ENCODE results near the gene MEIS2.

The MEIS2 gene

GRCh38 chr15:37106490-37107001 lies 6.2 kb upstream of the MEIS2 start:
- peaks cover 52 to 78% of the 10 kb centered on the region in 2 donors for H3K27me3 ChIP-seq (ENCODE audit: control insufficient read depth in 2 of 2, insufficient read depth in 2 of 2, low read length in 2 of 2)
- H3K9ac ChIP-seq (ENCODE audit: low read depth in 1 of 2, low read length in 2 of 2): no peak overlapping the region
- H3K27ac ChIP-seq (ENCODE audit: low read depth in 2 of 2, low read length in 2 of 2): peak overlapping the region; percentile 22 to 57
- no peaks in the 10 kb centered on the region for H3K9me3 ChIP-seq (ENCODE audit: control insufficient read depth in 2 of 2, low read length in 2 of 2)
- peaks cover 4 to 6% of the 10 kb centered on the region in 2 donors for H3K4me1 ChIP-seq (ENCODE audit: control insufficient read depth in 2 of 2, insufficient read depth in 2 of 2, low read length in 2 of 2)
- peak overlapping the region in 1 of 2 donors; percentile 40 for H3K4me3 ChIP-seq (ENCODE audit: low read length in 2 of 2)
- no peaks in the 10 kb centered on the region for H3K36me3 ChIP-seq (ENCODE audit: control insufficient read depth in 2 of 2, insufficient read depth in 2 of 2, low read length in 2 of 2)

DNA sequence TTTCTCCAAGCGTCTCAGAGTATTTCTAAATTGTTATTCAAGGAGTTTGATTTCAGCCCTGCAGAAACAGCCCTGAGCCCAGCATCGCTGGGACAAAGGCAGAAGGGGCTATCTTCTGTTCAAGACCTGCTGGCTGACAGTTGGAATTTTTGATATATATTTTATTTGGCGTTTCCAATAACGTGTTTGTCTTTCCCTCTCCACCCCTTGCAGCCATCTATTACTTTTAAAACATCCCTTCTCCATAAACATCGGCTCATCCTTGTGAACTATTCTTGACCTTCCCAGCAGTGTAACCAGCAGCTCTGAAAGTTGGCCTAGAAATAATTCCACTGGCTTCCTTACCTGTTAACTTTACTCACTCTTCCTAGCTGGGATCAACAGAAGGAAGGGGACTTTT lies 5.5 kb upstream of the MEIS2 start:
- Histone ChIP-seq H3K4me1 (ENCODE audit: control insufficient read depth in 2 of 2, insufficient read depth in 2 of 2, low read length in 2 of 2) (peaks cover 4 to 6% of the 10 kb centered on the region in 2 donors), H3K9ac (ENCODE audit: low read depth in 1 of 2, low read length in 2 of 2) (no peak overlapping the region), H3K36me3 (ENCODE audit: control insufficient read depth in 2 of 2, insufficient read depth in 2 of 2, low read length in 2 of 2) (no peaks in the 10 kb centered on the region), H3K4me3 (ENCODE audit: low read length in 2 of 2) (no peak overlapping the region), H3K27me3 (ENCODE audit: control insufficient read depth in 2 of 2, insufficient read depth in 2 of 2, low read length in 2 of 2) (peaks cover 47 to 75% of the 10 kb centered on the region in 2 donors), H3K27ac (ENCODE audit: low read depth in 2 of 2, low read length in 2 of 2) (no peak overlapping the region), H3K9me3 (ENCODE audit: control insufficient read depth in 2 of 2, low read length in 2 of 2) (no peaks in the 10 kb centered on the region)

DNA sequence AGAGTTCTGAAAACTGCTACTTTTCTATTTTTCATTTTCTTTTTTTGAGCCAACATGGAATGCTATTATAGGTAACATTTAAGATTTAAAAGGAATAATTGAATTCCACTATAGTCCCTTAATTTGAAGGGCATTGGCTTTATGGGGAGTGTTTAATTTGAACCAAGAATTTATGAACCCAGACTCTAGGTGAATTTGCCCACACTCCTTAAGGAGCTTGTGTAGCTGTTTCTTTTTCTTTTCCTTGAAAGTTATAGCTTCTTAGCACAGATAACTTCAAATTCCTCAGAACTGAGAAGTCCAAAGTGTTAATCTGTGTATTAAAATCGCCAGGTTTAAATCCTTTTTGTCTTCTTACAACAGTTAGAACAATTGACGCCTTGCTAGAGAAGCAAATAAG lies 4.7 kb upstream of the MEIS2 start:
- Histone ChIP-seq H3K36me3 (ENCODE audit: control insufficient read depth in 2 of 2, insufficient read depth in 2 of 2, low read length in 2 of 2) (no peaks in the 10 kb centered on the region), H3K4me3 (ENCODE audit: low read length in 2 of 2) (no peak overlapping the region), H3K9ac (ENCODE audit: low read depth in 1 of 2, low read length in 2 of 2) (no peak overlapping the region), H3K4me1 (ENCODE audit: control insufficient read depth in 2 of 2, insufficient read depth in 2 of 2, low read length in 2 of 2) (no peaks in the 10 kb centered on the region), H3K27ac (ENCODE audit: low read depth in 2 of 2, low read length in 2 of 2) (no peak overlapping the region), H3K9me3 (ENCODE audit: control insufficient read depth in 2 of 2, low read length in 2 of 2) (no peaks in the 10 kb centered on the region), H3K27me3 (ENCODE audit: control insufficient read depth in 2 of 2, insufficient read depth in 2 of 2, low read length in 2 of 2) (peaks cover 38 to 66% of the 10 kb centered on the region in 2 donors)

DNA sequence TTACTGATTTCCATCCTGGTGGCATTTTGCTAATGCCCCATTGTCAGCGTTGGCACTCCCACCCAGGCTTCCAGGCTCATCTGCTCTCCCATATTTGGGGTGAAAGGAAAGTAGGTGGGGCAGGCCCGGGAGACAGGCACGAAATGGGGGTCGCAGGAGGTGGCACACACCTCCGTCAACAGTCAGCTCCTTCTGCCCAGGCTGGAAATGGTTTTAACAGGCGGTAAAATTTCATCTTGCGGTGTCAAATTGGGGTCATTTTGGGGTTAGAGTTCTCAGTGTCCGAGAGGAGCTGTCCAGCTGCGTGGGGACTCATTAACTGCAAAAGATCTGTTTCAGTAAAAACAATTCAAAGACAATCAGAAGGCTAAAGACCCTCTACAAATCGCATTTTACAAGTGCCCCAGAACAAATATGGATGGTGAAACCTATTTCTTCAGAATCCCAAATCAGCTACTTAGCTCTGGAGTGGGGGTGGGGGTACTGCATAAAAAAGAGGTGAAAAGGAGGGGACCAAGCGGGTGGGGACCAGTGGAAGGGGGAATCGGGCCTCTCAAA lies 4.2 kb upstream of the MEIS2 start:
- peaks cover 0 to 3% of the 10 kb centered on the region in 2 donors for H3K4me1 ChIP-seq (ENCODE audit: control insufficient read depth in 2 of 2, insufficient read depth in 2 of 2, low read length in 2 of 2)
- no peaks in the 10 kb centered on the region for H3K9me3 ChIP-seq (ENCODE audit: control insufficient read depth in 2 of 2, low read length in 2 of 2)
- H3K4me3 ChIP-seq (ENCODE audit: low read length in 2 of 2): peak overlapping the region in 1 of 2 donors; percentile 22
- no peak overlapping the region for H3K27ac ChIP-seq (ENCODE audit: low read depth in 2 of 2, low read length in 2 of 2)
- peaks cover 33 to 61% of the 10 kb centered on the region in 2 donors for H3K27me3 ChIP-seq (ENCODE audit: control insufficient read depth in 2 of 2, insufficient read depth in 2 of 2, low read length in 2 of 2)
- no peaks in the 10 kb centered on the region for H3K36me3 ChIP-seq (ENCODE audit: control insufficient read depth in 2 of 2, insufficient read depth in 2 of 2, low read length in 2 of 2)
- no peak overlapping the region for H3K9ac ChIP-seq (ENCODE audit: low read depth in 1 of 2, low read length in 2 of 2)

- H3K9me3 ChIP-seq (ENCODE audit: control insufficient read depth in 2 of 2, low read length in 2 of 2): no peaks in the 10 kb centered on the region
- peak overlapping the region in 1 of 2 donors; percentile 22 for H3K4me3 ChIP-seq (ENCODE audit: low read length in 2 of 2)
- H3K27me3 ChIP-seq (ENCODE audit: control insufficient read depth in 2 of 2, insufficient read depth in 2 of 2, low read length in 2 of 2): peaks cover 31 to 58% of the 10 kb centered on the region in 2 donors
- no peak overlapping the region for H3K9ac ChIP-seq (ENCODE audit: low read depth in 1 of 2, low read length in 2 of 2)
- no peak overlapping the region for H3K27ac ChIP-seq (ENCODE audit: low read depth in 2 of 2, low read length in 2 of 2)
- peaks cover 2 to 3% of the 10 kb centered on the region in 2 donors for H3K4me1 ChIP-seq (ENCODE audit: control insufficient read depth in 2 of 2, insufficient read depth in 2 of 2, low read length in 2 of 2)
- no peaks in the 10 kb centered on the region for H3K36me3 ChIP-seq (ENCODE audit: control insufficient read depth in 2 of 2, insufficient read depth in 2 of 2, low read length in 2 of 2)
Observed at GRCh38 chr15:37103475-37104423, 3.4 kb upstream of the MEIS2 start.

GRCh38 chr15:37103163-37103435 lies 2.8 kb upstream of the MEIS2 start:
- Histone ChIP-seq H3K27ac (ENCODE audit: low read depth in 2 of 2, low read length in 2 of 2) (no peak overlapping the region), H3K27me3 (ENCODE audit: control insufficient read depth in 2 of 2, insufficient read depth in 2 of 2, low read length in 2 of 2) (peaks cover 33 to 53% of the 10 kb centered on the region in 2 donors), H3K4me3 (ENCODE audit: low read length in 2 of 2) (peak overlapping the region; percentile 34 to 93), H3K36me3 (ENCODE audit: control insufficient read depth in 2 of 2, insufficient read depth in 2 of 2, low read length in 2 of 2) (no peaks in the 10 kb centered on the region), H3K4me1 (ENCODE audit: control insufficient read depth in 2 of 2, insufficient read depth in 2 of 2, low read length in 2 of 2) (peaks cover 2 to 6% of the 10 kb centered on the region in 2 donors), H3K9ac (ENCODE audit: low read depth in 1 of 2, low read length in 2 of 2) (no peak overlapping the region), H3K9me3 (ENCODE audit: control insufficient read depth in 2 of 2, low read length in 2 of 2) (no peaks in the 10 kb centered on the region)

GRCh38 chr15:37102305-37103162 lies 2.2 kb upstream of the MEIS2 start:
- Histone ChIP-seq H3K9me3 (ENCODE audit: control insufficient read depth in 2 of 2, low read length in 2 of 2) (no peaks in the 10 kb centered on the region), H3K4me3 (ENCODE audit: low read length in 2 of 2) (peak overlapping the region; percentile 66 to 93), H3K27ac (ENCODE audit: low read depth in 2 of 2, low read length in 2 of 2) (peak overlapping the region; percentile 22 to 58), H3K9ac (ENCODE audit: low read depth in 1 of 2, low read length in 2 of 2) (peak overlapping the region in 1 of 2 donors; percentile 17), H3K4me1 (ENCODE audit: control insufficient read depth in 2 of 2, insufficient read depth in 2 of 2, low read length in 2 of 2) (peaks cover 2 to 6% of the 10 kb centered on the region in 2 donors), H3K36me3 (ENCODE audit: control insufficient read depth in 2 of 2, insufficient read depth in 2 of 2, low read length in 2 of 2) (no peaks in the 10 kb centered on the region), H3K27me3 (ENCODE audit: control insufficient read depth in 2 of 2, insufficient read depth in 2 of 2, low read length in 2 of 2) (peaks cover 30 to 53% of the 10 kb centered on the region in 2 donors)

GRCh38 chr15:37101980-37102304 lies 1.6 kb upstream of the MEIS2 start:
- no peaks in the 10 kb centered on the region for H3K9me3 ChIP-seq (ENCODE audit: control insufficient read depth in 2 of 2, low read length in 2 of 2)
- H3K36me3 ChIP-seq (ENCODE audit: control insufficient read depth in 2 of 2, insufficient read depth in 2 of 2, low read length in 2 of 2): no peaks in the 10 kb centered on the region
- peaks cover 29 to 53% of the 10 kb centered on the region in 2 donors for H3K27me3 ChIP-seq (ENCODE audit: control insufficient read depth in 2 of 2, insufficient read depth in 2 of 2, low read length in 2 of 2)
- H3K27ac ChIP-seq (ENCODE audit: low read depth in 2 of 2, low read length in 2 of 2): peak overlapping the region; percentile 39 to 80
- peak overlapping the region in 1 of 2 donors; percentile 57 for H3K9ac ChIP-seq (ENCODE audit: low read depth in 1 of 2, low read length in 2 of 2)
- H3K4me1 ChIP-seq (ENCODE audit: control insufficient read depth in 2 of 2, insufficient read depth in 2 of 2, low read length in 2 of 2): peaks cover 2 to 6% of the 10 kb centered on the region in 2 donors
- peak overlapping the region; percentile 85 to 93 for H3K4me3 ChIP-seq (ENCODE audit: low read length in 2 of 2)

GRCh38 chr15:37100966-37101215 lies 542 bp upstream of the MEIS2 start:
- Histone ChIP-seq H3K9ac (ENCODE audit: low read depth in 1 of 2, low read length in 2 of 2) (peak overlapping the region; percentile 57 to 70), H3K27ac (ENCODE audit: low read depth in 2 of 2, low read length in 2 of 2) (peak overlapping the region; percentile 39 to 80), H3K36me3 (ENCODE audit: control insufficient read depth in 2 of 2, insufficient read depth in 2 of 2, low read length in 2 of 2) (no peaks in the 10 kb centered on the region), H3K4me3 (ENCODE audit: low read length in 2 of 2) (peak overlapping the region; percentile 85 to 93), H3K9me3 (ENCODE audit: control insufficient read depth in 2 of 2, low read length in 2 of 2) (no peaks in the 10 kb centered on the region), H3K27me3 (ENCODE audit: control insufficient read depth in 2 of 2, insufficient read depth in 2 of 2, low read length in 2 of 2) (peaks cover 33 to 55% of the 10 kb centered on the region in 2 donors), H3K4me1 (ENCODE audit: control insufficient read depth in 2 of 2, insufficient read depth in 2 of 2, low read length in 2 of 2) (peaks cover 4 to 8% of the 10 kb centered on the region in 2 donors)
